Activated T-helper 2 cell treated with anti-CD3 and anti-CD28 coated beads, Interferon-gamma antibody, Interleukin-2, Interleukin-4, amounts not matched to agents 10 μg/mL and 5 μg/mL and 100 μg/mL, durations not matched to agents 14 hours and 24 hours and 36 hours (primary cell): Measurements from ENCODE around the gene GOLPH3. TPM values are rescaled to one million over a fixed set of nuclear protein-coding genes. Genes with fewer than 3 reads are reported as not detected.
"Not testable (repeated sequence)": the region's sequence is repeated elsewhere in the genome, so short reads cannot be mapped to it uniquely, and the experiment has no call there.

ENCODE experiments used
- DNase-seq: peaks from one replicate; pipeline ENCODE4 v3.0.0; 2021; ENCODE audit warnings: low spot score
- H3K27ac Mint-ChIP-seq: one replicate; pipeline ENCODE4 v1.8.0; 2021; ENCODE audit warnings: mixed read lengths
- H3K27me3 Mint-ChIP-seq: one replicate; pipeline ENCODE4 v1.8.0; 2021; ENCODE audit warnings: low read depth, mixed read lengths
- H3K36me3 Mint-ChIP-seq: one replicate; pipeline ENCODE4 v1.8.0; 2021; ENCODE audit warnings: low read depth, mixed read lengths
- H3K4me1 Mint-ChIP-seq: one replicate; pipeline ENCODE4 v1.8.0; 2021; ENCODE audit warnings: low read depth, mixed read lengths
- H3K4me3 Mint-ChIP-seq: one replicate; pipeline ENCODE4 v1.8.0; 2021; ENCODE audit warnings: low read depth, mild to moderate bottlenecking, moderate library complexity, mixed read lengths
- H3K9me3 Mint-ChIP-seq: one replicate; pipeline ENCODE4 v1.8.0; 2021; ENCODE audit warnings: mixed read lengths
- intact Hi-C: fragments of 100-400 bp; cut with micrococcal nuclease; formaldehyde crosslinking; loops from one replicate; pipeline ENCODE4 v1.15.1; 2023
- total RNA-seq: library from RNA; stranded (reverse); gene quantifications from 2 replicates; pipeline ENCODE4 v1.2.3, GENCODE V29; 2022

Gene GOLPH3
- total RNA-seq, 1 donor from 2014 or later, result 80.1 TPM

DNA sequence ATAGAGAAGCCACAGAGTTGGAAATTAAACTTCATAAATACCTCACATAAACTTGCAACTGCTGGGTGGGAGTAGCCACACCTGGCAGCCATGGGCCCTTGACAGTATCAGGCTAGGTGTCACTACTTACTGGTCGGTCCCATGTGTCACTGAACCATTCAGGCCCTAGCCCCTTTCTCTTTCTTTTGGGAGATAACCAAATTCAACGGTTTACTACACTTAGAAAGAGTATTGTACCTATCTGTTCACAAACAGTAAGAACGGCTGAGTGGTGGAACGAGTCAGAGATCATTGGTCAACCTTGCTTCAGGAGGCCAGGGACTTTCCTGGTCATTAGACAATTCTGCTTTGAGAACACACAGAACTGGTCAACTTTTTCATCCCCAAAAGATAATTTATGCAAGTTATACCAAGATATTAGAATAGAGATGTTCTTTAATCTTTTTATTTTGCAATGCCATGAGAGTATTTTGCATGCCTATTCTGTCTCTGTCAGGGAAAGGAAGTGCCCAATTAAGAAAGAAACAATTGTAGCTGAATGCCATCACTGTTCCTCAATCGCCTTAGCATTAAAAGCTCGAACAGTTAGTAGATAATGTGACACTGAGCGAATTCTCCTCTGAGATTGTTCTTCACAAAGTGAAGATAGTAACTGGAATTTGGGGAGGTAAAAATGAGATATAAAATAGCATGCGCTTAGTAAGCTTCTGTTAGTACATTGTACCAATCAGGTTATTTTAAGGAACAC lies 50.9 kb downstream of the GOLPH3 start:
- H3K4me3 Mint-ChIP-seq, result no peak overlapping the region
- no peak for DNase-seq
- no peaks in the 10 kb centered on the region for H3K9me3 Mint-ChIP-seq
- intact Hi-C loops, result no loop called here
- peaks cover 53% of the 10 kb centered on the region for H3K36me3 Mint-ChIP-seq
- peaks cover 20% of the 10 kb centered on the region for H3K4me1 Mint-ChIP-seq
- H3K27ac Mint-ChIP-seq, result no peak overlapping the region
- no peaks in the 10 kb centered on the region for H3K27me3 Mint-ChIP-seq

DNA sequence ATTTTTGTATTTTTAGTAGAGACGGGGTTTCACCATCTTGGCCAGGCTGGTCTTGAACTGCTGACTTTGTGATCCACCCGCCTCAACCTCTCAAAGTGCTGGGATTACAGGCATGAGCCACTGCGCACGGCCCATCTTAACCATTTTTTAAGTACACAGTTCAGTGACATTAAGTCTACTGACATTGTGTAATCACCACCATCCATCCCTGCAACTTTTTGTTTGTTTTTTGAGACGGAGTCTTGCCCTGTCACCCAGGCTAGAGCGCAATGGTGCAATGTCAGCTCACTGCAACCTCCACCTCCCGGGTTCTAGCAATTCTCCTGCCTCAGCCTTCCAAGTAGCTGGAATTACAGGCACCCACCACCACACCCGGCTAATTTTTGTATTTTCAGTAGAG lies 55.2 kb downstream of the GOLPH3 start:
- not testable (repeated sequence) for DNase-seq, H3K9me3 Mint-ChIP-seq, H3K27me3 Mint-ChIP-seq, H3K27ac Mint-ChIP-seq, H3K4me3 Mint-ChIP-seq
- H3K4me1 Mint-ChIP-seq, result peaks cover 36% of the 10 kb centered on the region
- peaks cover 59% of the 10 kb centered on the region for H3K36me3 Mint-ChIP-seq
- intact Hi-C loops, result loop anchor here (5.0 kb wide), 1 partner anchor 53 kb away; the partner anchor contains the start of gene GOLPH3

DNA sequence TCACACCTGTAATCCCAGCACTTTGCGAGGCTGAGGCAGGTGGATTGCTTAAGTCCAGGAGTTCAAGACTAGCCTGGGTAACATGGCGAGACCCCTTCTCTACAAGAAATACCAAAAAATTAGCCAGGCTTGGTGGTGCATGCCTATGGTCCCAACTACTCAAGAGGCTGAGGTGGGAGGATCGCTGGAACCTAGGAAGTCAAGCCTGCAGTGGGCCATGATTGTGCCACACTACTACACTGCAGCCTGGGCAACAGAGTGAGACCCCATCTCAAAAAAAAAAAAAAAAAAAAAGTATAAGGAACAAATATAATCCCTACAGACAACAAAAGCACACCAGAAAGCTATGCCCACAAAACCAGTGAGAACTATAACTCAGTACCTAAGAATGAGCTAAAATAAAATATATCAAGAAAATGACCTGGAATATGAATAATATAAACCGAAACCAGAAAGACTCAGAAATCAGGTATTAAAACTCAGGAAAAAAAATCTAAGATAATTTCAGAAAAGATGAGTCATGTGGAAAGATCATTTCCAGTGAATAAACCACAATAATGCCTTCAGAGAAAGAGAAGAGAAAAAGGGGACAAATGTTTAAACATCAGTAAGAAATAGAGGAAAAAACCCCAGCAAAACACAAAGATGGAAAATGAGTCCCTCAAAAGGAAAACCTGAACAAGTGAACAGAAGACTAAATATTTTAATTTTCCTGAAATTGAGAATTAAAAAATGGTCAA lies 57.4 kb downstream of the GOLPH3 start:
- peaks cover 31% of the 10 kb centered on the region for H3K4me1 Mint-ChIP-seq
- peaks cover 55% of the 10 kb centered on the region for H3K36me3 Mint-ChIP-seq
- no peak overlapping the region for H3K4me3 Mint-ChIP-seq
- intact Hi-C loops, result loop anchor here (2.0 to 5.0 kb wide), 3 partner anchors 22 to 94 kb away; partner anchors contain the start of gene GOLPH3
- H3K9me3 Mint-ChIP-seq, result no peaks in the 10 kb centered on the region
- H3K27ac Mint-ChIP-seq, result peak overlapping the region; percentile 77
- no peaks in the 10 kb centered on the region for H3K27me3 Mint-ChIP-seq
- no peak for DNase-seq

DNA sequence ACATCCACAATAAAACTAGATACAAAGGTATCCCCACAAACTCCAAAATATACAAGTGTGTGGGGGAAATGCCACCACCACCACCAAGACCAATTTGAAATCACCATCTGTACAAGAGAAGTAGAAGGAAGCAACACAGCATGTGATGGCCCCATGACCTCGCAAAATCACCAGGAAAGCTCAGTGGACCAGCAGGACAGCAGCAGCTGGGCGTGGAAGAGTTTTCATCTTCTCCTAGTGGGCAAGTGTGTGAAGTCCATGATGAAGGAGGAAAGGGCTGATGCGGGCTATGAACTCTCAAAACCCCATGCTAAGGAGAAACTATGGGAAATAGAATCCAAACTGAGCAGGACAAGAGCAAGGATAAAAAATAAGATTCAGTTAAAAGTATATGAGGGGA lies 58.1 kb downstream of the GOLPH3 start:
- peaks cover 55% of the 10 kb centered on the region for H3K36me3 Mint-ChIP-seq
- peaks cover 32% of the 10 kb centered on the region for H3K4me1 Mint-ChIP-seq

DNA sequence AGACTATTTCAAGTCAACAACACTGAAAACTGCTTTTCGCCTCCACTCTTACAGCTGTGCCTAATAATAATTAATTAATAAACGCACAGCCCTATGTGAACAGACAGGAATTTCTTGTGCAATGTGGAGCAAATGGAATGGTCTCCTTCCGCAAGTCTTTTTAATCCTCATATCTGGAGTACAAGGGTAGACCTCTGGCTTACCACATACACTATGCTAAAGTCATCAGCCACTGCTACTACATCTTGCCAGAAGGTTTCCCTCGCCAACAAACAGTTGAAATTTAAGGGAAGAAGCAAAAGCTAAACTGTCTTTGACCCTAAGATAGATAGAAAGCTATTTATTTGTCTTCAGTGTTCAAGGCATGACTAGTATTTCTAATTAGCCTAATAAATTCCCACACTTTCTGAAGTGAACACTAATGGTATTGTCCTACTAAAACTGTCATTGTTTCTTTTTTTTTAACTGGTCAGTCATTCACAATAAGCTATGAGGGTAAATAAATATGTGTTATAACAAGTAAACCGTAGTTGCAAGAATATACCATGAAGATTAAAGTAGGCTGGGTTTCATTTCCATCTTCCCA lies 63.9 kb downstream of the GOLPH3 start:
- H3K27ac Mint-ChIP-seq, result no peak overlapping the region
- no peak for DNase-seq
- H3K4me1 Mint-ChIP-seq, result peaks cover 7% of the 10 kb centered on the region
- intact Hi-C loops, result no loop called here
- no peaks in the 10 kb centered on the region for H3K27me3 Mint-ChIP-seq
- peaks cover 56% of the 10 kb centered on the region for H3K36me3 Mint-ChIP-seq
- H3K9me3 Mint-ChIP-seq, result no peaks in the 10 kb centered on the region
- no peak overlapping the region for H3K4me3 Mint-ChIP-seq

More for the DNA sequence above, 58.1 kb downstream of the GOLPH3 start:
- Mint-ChIP-seq H3K27me3 (no peaks in the 10 kb centered on the region), H3K4me3 (no peak overlapping the region), H3K9me3 (no peaks in the 10 kb centered on the region), H3K27ac (peak overlapping the region; percentile 77)
- intact Hi-C loops, result loop anchor here (2.0 to 5.0 kb wide), 3 partner anchors 23 to 95 kb away; partner anchors contain the start of gene GOLPH3
- DNase-seq, result no peak

DNA sequence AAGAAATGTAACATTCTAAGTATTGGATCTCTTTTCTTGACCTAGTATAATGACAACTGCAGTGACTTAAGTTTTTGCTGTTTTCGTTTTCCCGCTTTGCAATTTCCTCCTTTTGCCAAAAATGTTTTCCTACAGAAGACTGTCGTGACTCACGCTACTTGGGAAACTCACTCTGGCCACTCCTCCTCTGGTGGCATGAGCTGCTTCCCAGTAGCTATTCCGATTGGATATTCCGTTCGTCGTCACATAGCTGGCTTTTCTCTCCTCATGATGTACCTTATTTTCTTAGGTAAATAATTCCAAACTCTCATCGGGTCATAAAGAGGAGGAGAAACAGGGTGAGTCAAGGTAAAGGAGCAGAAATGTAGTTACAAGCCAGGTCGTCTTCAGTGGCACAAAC lies 64.9 kb downstream of the GOLPH3 start:
- Mint-ChIP-seq H3K4me1 (peaks cover 7% of the 10 kb centered on the region), H3K36me3 (peaks cover 54% of the 10 kb centered on the region), H3K27ac (no peak overlapping the region), H3K9me3 (no peaks in the 10 kb centered on the region), H3K4me3 (no peak overlapping the region), H3K27me3 (no peaks in the 10 kb centered on the region)
- DNase-seq, result no peak
- intact Hi-C loops, result no loop called here

DNA sequence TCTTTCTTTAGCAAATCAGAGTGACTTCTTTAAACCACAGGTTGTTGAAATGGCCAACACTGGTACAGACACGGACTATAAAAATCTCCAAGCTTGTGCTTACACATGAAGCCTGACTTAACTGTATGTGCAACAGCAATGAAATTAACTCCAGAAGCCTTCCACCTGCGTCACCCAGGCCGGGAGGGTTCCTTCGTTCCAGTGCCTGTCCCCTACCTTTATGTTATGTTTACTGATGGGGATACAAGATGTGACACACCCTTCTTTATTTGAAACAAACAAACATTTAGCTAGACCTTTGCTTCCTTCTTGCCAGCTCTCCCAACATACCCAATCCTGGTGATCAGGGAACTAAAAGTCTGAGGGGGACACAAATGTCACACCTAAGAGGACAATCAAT lies 66.0 kb downstream of the GOLPH3 start:
- DNase-seq, result no peak
- Mint-ChIP-seq H3K4me1 (peaks cover 7% of the 10 kb centered on the region), H3K4me3 (no peak overlapping the region), H3K36me3 (peaks cover 62% of the 10 kb centered on the region), H3K9me3 (no peaks in the 10 kb centered on the region), H3K27me3 (no peaks in the 10 kb centered on the region), H3K27ac (no peak overlapping the region)
- intact Hi-C loops, result no loop called here

DNA sequence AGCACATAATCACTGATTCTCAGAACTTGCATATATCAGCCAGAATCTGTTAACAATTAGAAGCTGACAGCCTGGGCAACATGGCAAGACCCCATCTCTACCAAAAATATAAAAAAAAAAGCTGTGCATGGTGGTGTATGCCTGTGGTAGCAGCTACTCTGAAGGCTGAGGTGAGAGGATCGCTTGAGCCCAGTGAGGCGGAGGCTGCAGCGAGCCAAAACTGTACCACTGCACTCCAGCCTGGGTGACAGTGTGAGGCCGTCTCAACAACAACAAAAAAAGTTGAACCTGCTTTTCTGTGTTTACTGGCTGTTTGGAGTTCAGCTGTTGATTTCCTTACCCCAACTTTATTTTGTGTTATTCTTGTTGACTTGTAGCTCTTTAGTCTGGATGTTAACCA lies 66.8 kb downstream of the GOLPH3 start:
- no peaks in the 10 kb centered on the region for H3K27me3 Mint-ChIP-seq
- H3K4me3 Mint-ChIP-seq, result no peak overlapping the region
- H3K9me3 Mint-ChIP-seq, result no peaks in the 10 kb centered on the region
- intact Hi-C loops, result no loop called here
- peaks cover 5% of the 10 kb centered on the region for H3K4me1 Mint-ChIP-seq
- peaks cover 62% of the 10 kb centered on the region for H3K36me3 Mint-ChIP-seq
- DNase-seq, result no peak
- H3K27ac Mint-ChIP-seq, result no peak overlapping the region

DNA sequence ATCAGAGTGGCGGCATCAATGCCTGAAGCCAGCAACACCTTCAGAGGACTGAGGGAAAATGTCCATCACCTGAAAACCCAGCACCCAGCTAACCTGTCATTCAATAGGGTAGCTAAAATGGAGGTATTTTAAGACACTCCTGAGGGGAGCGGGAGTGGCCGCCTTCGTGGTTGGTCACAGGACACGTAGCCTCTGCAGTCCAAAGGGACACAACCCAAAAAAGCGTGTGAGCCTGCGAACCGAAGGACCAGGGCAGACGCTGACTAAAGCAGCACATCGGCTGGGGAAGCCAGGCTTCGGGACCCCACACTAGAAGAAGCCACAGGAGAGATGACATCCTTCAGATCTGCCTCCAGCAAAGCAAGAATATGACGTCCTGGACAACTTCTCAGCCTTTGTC lies 70.6 kb downstream of the GOLPH3 start:
- no peak for DNase-seq
- intact Hi-C loops, result no loop called here

DNA sequence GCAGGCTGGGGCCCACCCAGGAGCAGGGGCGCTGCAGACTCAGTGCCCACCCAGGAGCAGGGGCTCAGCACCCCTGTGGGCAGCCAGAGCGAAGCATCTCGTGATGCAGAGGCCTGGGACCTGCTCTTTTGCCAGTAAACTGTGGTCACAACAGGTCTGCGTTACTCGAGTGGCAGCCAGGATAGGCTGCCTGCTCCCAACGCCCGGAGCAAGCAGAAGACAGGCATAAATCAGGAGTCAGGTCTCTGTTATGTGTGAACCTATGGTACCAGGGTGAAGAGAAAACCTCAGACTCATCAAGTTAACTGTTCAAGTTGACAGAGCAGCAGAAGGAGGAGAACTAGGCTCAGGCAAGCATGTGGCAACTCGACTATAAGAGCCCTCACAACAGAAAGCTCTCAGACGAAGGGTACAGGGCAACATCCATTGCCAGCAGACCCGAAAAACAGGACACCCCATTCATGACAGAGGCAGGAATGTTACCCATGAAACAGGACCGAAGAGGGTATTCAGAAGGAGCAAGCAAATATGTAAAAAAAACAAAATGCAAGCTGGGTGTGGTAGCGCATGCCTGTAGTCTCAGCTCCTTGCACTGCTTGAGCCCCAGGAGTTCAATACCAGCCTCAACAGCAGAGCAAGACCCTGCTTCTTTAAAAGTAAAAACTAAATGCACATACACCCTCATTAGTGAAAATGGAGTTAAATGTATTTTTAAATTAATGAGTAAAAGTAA lies 71.7 kb downstream of the GOLPH3 start:
- Mint-ChIP-seq H3K27ac (no peak overlapping the region), H3K36me3 (peaks cover 42% of the 10 kb centered on the region), H3K4me3 (no peak overlapping the region), H3K27me3 (no peaks in the 10 kb centered on the region), H3K9me3 (no peaks in the 10 kb centered on the region), H3K4me1 (no peaks in the 10 kb centered on the region)
- no peak for DNase-seq
- intact Hi-C loops, result no loop called here

More for the DNA sequence above, 70.6 kb downstream of the GOLPH3 start:
- no peak overlapping the region for H3K27ac Mint-ChIP-seq
- no peaks in the 10 kb centered on the region for H3K9me3 Mint-ChIP-seq
- H3K4me1 Mint-ChIP-seq, result no peaks in the 10 kb centered on the region
- H3K27me3 Mint-ChIP-seq, result no peaks in the 10 kb centered on the region
- peaks cover 46% of the 10 kb centered on the region for H3K36me3 Mint-ChIP-seq
- no peak overlapping the region for H3K4me3 Mint-ChIP-seq

DNA sequence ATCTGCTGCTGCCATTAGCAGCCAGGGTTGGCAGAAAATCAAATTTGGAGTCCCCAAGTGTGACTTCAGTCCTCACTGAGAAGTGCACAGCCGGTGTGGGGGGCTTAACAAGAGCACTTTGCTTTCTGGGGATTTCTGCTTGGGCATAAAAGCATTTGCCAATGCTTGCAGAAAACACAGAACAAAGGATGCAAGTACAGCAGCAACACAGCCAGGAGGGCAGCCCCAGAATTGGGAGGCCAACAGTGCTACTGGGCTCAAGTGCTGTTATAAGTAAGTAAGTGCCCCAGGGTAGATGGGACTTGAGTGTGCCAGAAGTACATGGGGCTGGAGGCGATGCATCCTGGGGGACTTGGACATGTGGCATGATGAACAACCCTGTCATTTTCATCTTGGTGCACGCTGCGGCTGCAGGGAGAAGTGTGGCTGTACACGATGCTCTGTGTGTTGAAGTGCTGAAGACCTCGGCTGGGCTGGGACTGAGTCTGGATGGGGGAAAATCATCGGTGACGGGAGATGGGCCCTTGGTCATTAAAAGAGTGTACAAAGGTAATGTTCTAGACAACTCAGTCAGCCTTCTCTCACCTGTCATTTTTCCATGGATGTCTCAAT lies 73.3 kb downstream of the GOLPH3 start:
- H3K36me3 Mint-ChIP-seq, result peaks cover 38% of the 10 kb centered on the region
- no peaks in the 10 kb centered on the region for H3K9me3 Mint-ChIP-seq
- H3K4me1 Mint-ChIP-seq, result no peaks in the 10 kb centered on the region
- no peak overlapping the region for H3K4me3 Mint-ChIP-seq
- no peak overlapping the region for H3K27ac Mint-ChIP-seq
- H3K27me3 Mint-ChIP-seq, result no peaks in the 10 kb centered on the region
- intact Hi-C loops, result no loop called here
- DNase-seq, result no peak

DNA sequence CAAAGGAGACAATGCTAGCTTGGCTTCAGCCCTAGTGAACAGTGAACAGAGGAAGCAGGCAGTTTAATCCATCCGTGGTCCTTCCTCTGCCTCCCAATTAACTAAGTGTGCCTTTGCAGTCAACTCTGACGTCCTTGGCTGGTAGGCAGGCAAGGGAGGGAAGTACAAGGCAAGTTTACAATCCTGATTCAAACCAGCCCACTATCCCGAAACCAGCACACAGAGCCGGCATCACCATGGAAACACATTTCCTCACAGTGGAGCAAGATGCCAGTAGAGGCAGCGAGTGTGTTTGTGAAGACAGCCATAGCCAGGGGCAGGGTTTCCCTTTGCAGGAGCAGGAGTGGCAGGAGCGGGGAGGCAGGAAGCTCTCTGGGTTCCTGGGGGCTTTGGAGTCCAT lies 73.9 kb downstream of the GOLPH3 start:
- no peak for DNase-seq
- Mint-ChIP-seq H3K27ac (no peak overlapping the region), H3K36me3 (peaks cover 36% of the 10 kb centered on the region), H3K4me3 (no peak overlapping the region), H3K4me1 (no peaks in the 10 kb centered on the region), H3K27me3 (no peaks in the 10 kb centered on the region), H3K9me3 (no peaks in the 10 kb centered on the region)
- intact Hi-C loops, result no loop called here
